WTC11 (cell line): Measurements from ENCODE around the gene GRM7. TPM values are rescaled to one million over a fixed set of nuclear protein-coding genes. Genes with fewer than 3 reads are reported as not detected.

ENCODE experiments used
- ATAC-seq: fragments of 200-7000 bp; cut with Tn5 transposase; 2 replicates; pipeline ENCODE4 v1.10.0; 2021; ENCODE audit warnings: mild to moderate bottlenecking, moderate library complexity
- CTCF ChIA-PET: fragments of 300-600 bp; sonication (Branson Sonifier 250); formaldehyde crosslinking; loops from one replicate; lab custom pipeline; 2021; ENCODE audit warnings: antibody characterized with exemption; lab: Charles Lee
- POLR2A ChIA-PET: fragments of 350-600 bp; sonication (Branson Sonifier 250); formaldehyde crosslinking; loops from one replicate; lab custom pipeline; 2021; ENCODE audit warnings: antibody characterized with exemption; lab: Charles Lee
- DNase-seq: peaks from one replicate; pipeline ENCODE4 v3.0.0; 2021; ENCODE audit warnings: low spot score
- H3K27ac Mint-ChIP-seq: 2 replicates; pipeline ENCODE4 v1.8.0; 2021; ENCODE audit warnings: mixed read lengths
- H3K27me3 Mint-ChIP-seq: 2 replicates; pipeline ENCODE4 v1.8.0; 2021; ENCODE audit warnings: low read depth, mild to moderate bottlenecking, moderate library complexity, mixed read lengths
- H3K36me3 Mint-ChIP-seq: 2 replicates; pipeline ENCODE4 v1.8.0; 2021; ENCODE audit warnings: mixed read lengths
- H3K4me1 Mint-ChIP-seq: 2 replicates; pipeline ENCODE4 v1.8.0; 2022; ENCODE audit warnings: mixed read lengths
- H3K4me3 Mint-ChIP-seq: 2 replicates; pipeline ENCODE4 v1.8.0; 2021; ENCODE audit warnings: mild to moderate bottlenecking, moderate library complexity, mixed read lengths
- H3K9me3 Mint-ChIP-seq: 2 replicates; pipeline ENCODE4 v1.8.0; 2021; ENCODE audit warnings: mixed read lengths
- AR ChIP-seq: fragments of 250-450 bp; sonication (Bioruptor Pico); IDR thresholded peaks from 2 replicates; pipeline ENCODE4 v1.9.0; 2021; ENCODE audit warnings: mild to moderate bottlenecking
- FOXP1 ChIP-seq: sonication (generic); formaldehyde crosslinking; IDR thresholded peaks from 2 replicates; pipeline ENCODE4 v1.8.0; 2022; ENCODE audit warnings: missing genetic modification reagents, mild to moderate bottlenecking, moderate library complexity, borderline replicate concordance
- FOXP4 ChIP-seq: sonication (generic); formaldehyde crosslinking; IDR thresholded peaks from 2 replicates; pipeline ENCODE4 v1.8.0; 2022; ENCODE audit warnings: mild to moderate bottlenecking, missing genetic modification reagents
- GRHL2 ChIP-seq: fragments of 250-450 bp; sonication (Bioruptor Pico); IDR thresholded peaks from 2 replicates; pipeline ENCODE4 v1.8.0; 2022; ENCODE audit warnings: mild to moderate bottlenecking, moderate library complexity; ENCODE audit not compliant: insufficient replicate concordance, severe bottlenecking
- NR3C1 ChIP-seq: sonication (generic); formaldehyde crosslinking; conservative IDR thresholded peaks from 2 replicates; pipeline ENCODE4 v1.8.1; 2023; ENCODE audit warnings: low read depth, mild to moderate bottlenecking, missing genetic modification reagents
- SMAD4 ChIP-seq: sonication (generic); formaldehyde crosslinking; IDR thresholded peaks from 2 replicates; pipeline ENCODE4 v1.8.0; 2022; ENCODE audit warnings: mild to moderate bottlenecking, missing genetic modification reagents
- TCF7 ChIP-seq: sonication (generic); formaldehyde crosslinking; IDR thresholded peaks from 2 replicates; pipeline ENCODE4 v1.8.0; 2022; ENCODE audit warnings: mild to moderate bottlenecking, low read depth, missing genetic modification reagents, moderate library complexity
- TEAD4 ChIP-seq: sonication (generic); formaldehyde crosslinking; IDR thresholded peaks from 2 replicates; pipeline ENCODE4 v1.8.0; 2022; ENCODE audit warnings: mild to moderate bottlenecking, missing genetic modification reagents
- ZNF416 ChIP-seq: fragments of 250-450 bp; sonication (Bioruptor Pico); IDR thresholded peaks from 2 replicates; pipeline ENCODE4 v1.9.0; 2021; ENCODE audit warnings: mild to moderate bottlenecking, inconsistent platforms
- ZNF671 ChIP-seq: fragments of 250-450 bp; sonication (Bioruptor Pico); IDR thresholded peaks from 2 replicates; pipeline ENCODE4 v1.8.0; 2021; ENCODE audit warnings: mild to moderate bottlenecking
- total RNA-seq: library from RNA; stranded (reverse); gene quantifications from 3 replicates; pipeline ENCODE4 v1.2.3, GENCODE V29; 2021
- TF ChIP-seq, protein P1 (sequence below): fragments of 250-450 bp; sonication (Bioruptor Pico); IDR thresholded peaks from 2 replicates; pipeline ENCODE4 v1.9.0; 2021; ENCODE audit warnings: mild to moderate bottlenecking, borderline replicate concordance
- TF ChIP-seq, protein P2 (sequence below): sonication (generic); formaldehyde crosslinking; IDR thresholded peaks from 2 replicates; pipeline ENCODE4 v1.8.1; 2022; ENCODE audit warnings: mild to moderate bottlenecking, missing genetic modification reagents, moderate library complexity, borderline replicate concordance
- TF ChIP-seq, protein P3 (sequence below): fragments of 250-450 bp; sonication (Bioruptor Pico); IDR thresholded peaks from 2 replicates; pipeline ENCODE4 v1.8.0; 2021; ENCODE audit warnings: mild to moderate bottlenecking
- TF ChIP-seq, protein P4 (sequence below): sonication (generic); formaldehyde crosslinking; conservative IDR thresholded peaks from 2 replicates; pipeline ENCODE4 v1.8.1; 2023; ENCODE audit warnings: mild to moderate bottlenecking, low read depth, missing genetic modification reagents, moderate library complexity

GRM7 gene
- total RNA-seq, 1 experiment from 2014 or later = 0.42 TPM

DNA sequence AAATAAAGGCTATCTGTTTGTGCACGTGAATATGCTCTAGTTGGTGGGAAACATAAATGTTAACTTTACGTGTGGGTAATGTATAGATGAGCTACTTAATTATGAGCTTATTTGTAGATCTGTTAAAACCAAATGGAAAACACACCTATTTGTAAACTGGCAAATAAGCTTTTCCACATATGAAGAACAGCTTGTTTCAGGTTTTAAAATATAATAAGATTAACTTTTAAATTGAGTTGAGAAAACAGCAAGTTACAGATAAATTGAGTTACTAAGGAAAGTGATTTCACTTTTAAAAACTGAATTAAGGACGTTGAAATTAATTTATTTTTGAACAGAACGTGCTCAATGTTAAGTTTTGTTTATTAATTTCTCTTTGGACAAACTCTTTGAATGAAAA, 140.5 kb downstream of the GRM7 start (continued):
- no peak for TF ChIP-seq SMAD4 (CRISPR knock-in tag)
- no peak for TF ChIP-seq FOXP1 (CRISPR knock-in tag)

DNA sequence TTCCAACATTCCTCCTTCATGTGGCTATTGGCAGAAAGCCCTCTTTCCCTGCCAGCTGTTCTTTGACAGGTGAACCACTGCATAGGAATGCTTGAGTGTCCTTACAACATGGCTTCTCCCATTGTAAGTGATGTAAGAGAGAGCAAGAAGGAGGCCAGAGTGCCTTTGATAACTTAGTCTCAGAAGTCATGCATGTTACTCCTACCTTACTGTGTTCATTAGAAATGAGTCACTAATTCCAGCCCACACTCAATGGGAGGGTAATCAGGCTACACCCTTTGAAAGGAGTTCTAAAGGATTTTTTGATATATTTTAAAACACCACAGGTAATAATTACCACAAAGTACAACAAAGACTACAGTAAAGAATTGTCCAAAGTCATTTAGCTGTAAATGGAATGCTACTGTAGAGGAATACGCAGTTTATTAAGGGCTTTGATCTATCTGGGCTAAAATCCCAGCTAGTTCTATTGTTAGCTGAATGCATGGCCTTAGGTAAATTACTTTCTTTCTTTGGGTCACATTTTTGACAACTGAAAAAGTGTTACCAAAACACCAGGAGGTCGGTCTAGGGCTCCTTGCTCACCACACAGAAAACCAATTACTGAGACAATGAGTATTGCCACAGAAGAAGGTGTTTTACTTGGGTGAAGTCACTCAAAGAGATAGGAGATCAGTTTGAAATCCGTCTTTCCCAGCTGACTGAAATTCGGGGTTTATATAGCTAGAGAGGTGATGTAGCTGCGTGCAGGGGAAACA, 154.9 kb downstream of the GRM7 start:
- no peaks in the 10 kb centered on the region for H3K27me3 Mint-ChIP-seq
- no peak overlapping the region for H3K4me3 Mint-ChIP-seq
- ATAC-seq (peak; percentile 43), DNase-seq (no peak)
- peaks cover 55% of the 10 kb centered on the region for H3K9me3 Mint-ChIP-seq
- H3K4me1 Mint-ChIP-seq = peaks cover 21% of the 10 kb centered on the region
- ChIA-PET POLR2A (no interaction called here), CTCF (no interaction called here)
- H3K36me3 Mint-ChIP-seq = peaks cover 15% of the 10 kb centered on the region
- H3K27ac Mint-ChIP-seq = no peak overlapping the region
- TF ChIP-seq, protein P1, sequence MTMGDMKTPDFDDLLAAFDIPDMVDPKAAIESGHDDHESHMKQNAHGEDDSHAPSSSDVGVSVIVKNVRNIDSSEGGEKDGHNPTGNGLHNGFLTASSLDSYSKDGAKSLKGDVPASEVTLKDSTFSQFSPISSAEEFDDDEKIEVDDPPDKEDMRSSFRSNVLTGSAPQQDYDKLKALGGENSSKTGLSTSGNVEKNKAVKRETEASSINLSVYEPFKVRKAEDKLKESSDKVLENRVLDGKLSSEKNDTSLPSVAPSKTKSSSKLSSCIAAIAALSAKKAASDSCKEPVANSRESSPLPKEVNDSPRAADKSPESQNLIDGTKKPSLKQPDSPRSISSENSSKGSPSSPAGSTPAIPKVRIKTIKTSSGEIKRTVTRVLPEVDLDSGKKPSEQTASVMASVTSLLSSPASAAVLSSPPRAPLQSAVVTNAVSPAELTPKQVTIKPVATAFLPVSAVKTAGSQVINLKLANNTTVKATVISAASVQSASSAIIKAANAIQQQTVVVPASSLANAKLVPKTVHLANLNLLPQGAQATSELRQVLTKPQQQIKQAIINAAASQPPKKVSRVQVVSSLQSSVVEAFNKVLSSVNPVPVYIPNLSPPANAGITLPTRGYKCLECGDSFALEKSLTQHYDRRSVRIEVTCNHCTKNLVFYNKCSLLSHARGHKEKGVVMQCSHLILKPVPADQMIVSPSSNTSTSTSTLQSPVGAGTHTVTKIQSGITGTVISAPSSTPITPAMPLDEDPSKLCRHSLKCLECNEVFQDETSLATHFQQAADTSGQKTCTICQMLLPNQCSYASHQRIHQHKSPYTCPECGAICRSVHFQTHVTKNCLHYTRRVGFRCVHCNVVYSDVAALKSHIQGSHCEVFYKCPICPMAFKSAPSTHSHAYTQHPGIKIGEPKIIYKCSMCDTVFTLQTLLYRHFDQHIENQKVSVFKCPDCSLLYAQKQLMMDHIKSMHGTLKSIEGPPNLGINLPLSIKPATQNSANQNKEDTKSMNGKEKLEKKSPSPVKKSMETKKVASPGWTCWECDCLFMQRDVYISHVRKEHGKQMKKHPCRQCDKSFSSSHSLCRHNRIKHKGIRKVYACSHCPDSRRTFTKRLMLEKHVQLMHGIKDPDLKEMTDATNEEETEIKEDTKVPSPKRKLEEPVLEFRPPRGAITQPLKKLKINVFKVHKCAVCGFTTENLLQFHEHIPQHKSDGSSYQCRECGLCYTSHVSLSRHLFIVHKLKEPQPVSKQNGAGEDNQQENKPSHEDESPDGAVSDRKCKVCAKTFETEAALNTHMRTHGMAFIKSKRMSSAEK (CRISPR knock-in tag) = no peak
- no peak for TF ChIP-seq FOXP4 (CRISPR knock-in tag)
- TF ChIP-seq, protein P2, sequence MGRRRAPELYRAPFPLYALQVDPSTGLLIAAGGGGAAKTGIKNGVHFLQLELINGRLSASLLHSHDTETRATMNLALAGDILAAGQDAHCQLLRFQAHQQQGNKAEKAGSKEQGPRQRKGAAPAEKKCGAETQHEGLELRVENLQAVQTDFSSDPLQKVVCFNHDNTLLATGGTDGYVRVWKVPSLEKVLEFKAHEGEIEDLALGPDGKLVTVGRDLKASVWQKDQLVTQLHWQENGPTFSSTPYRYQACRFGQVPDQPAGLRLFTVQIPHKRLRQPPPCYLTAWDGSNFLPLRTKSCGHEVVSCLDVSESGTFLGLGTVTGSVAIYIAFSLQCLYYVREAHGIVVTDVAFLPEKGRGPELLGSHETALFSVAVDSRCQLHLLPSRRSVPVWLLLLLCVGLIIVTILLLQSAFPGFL (CRISPR knock-in tag) = no peak
- no peak for TF ChIP-seq GRHL2
- TF ChIP-seq, all 79 proteins: peak for 0

DNA sequence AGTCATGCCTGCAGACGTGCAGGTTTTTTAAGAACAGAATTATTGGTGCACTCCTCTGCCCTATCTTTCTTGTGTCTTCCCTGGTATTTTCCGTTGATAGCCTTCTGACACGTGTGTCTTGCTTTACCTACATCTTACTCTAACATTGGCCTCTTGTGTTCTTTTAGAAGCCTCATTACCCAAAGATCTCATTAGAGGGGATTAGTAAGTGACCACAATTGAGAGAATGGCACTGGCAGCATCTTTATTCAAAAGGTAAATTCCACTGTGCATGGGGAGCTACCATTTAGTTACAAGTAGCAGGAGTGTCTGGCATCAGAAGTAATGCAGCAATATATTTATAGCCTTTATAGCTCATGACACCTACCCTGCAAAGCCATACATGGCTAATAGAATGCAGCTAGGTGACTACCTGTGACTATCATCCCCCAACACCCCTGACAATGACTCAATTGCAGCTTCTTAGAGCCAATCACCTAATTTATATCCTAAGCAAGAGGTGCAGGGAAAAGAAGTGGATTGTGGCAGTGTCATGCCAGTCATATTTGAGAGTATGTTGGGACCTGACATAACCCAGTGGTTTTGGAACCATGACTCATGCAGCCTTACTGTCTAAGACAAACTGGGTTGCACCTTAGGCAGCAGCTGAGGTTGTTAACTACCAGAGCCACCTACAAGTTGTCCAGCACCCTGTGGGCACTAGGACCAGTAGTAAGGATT, 164.8 kb downstream of the GRM7 start:
- ATAC-seq (no peak), DNase-seq (no peak)
- Mint-ChIP-seq H3K27me3 (no peaks in the 10 kb centered on the region; the same call in 1 of the 2 replicates), H3K9me3 (peaks cover 49% of the 10 kb centered on the region), H3K4me3 (no peak overlapping the region), H3K36me3 (peaks cover 8% of the 10 kb centered on the region), H3K4me1 (no peaks in the 10 kb centered on the region), H3K27ac (no peak overlapping the region)
- ChIA-PET CTCF (no interaction called here), POLR2A (no interaction called here)
- TF ChIP-seq TEAD4 (CRISPR knock-in tag) = no peak
- no peak for TF ChIP-seq ZNF671 (CRISPR knock-in tag)
- TF ChIP-seq, protein P3, sequence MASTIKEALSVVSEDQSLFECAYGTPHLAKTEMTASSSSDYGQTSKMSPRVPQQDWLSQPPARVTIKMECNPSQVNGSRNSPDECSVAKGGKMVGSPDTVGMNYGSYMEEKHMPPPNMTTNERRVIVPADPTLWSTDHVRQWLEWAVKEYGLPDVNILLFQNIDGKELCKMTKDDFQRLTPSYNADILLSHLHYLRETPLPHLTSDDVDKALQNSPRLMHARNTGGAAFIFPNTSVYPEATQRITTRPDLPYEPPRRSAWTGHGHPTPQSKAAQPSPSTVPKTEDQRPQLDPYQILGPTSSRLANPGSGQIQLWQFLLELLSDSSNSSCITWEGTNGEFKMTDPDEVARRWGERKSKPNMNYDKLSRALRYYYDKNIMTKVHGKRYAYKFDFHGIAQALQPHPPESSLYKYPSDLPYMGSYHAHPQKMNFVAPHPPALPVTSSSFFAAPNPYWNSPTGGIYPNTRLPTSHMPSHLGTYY (CRISPR knock-in tag) = no peak
- TF ChIP-seq SMAD4 (CRISPR knock-in tag) = no peak
- TF ChIP-seq, protein P4, sequence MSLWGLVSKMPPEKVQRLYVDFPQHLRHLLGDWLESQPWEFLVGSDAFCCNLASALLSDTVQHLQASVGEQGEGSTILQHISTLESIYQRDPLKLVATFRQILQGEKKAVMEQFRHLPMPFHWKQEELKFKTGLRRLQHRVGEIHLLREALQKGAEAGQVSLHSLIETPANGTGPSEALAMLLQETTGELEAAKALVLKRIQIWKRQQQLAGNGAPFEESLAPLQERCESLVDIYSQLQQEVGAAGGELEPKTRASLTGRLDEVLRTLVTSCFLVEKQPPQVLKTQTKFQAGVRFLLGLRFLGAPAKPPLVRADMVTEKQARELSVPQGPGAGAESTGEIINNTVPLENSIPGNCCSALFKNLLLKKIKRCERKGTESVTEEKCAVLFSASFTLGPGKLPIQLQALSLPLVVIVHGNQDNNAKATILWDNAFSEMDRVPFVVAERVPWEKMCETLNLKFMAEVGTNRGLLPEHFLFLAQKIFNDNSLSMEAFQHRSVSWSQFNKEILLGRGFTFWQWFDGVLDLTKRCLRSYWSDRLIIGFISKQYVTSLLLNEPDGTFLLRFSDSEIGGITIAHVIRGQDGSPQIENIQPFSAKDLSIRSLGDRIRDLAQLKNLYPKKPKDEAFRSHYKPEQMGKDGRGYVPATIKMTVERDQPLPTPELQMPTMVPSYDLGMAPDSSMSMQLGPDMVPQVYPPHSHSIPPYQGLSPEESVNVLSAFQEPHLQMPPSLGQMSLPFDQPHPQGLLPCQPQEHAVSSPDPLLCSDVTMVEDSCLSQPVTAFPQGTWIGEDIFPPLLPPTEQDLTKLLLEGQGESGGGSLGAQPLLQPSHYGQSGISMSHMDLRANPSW (CRISPR knock-in tag) = no peak
- no peak for TF ChIP-seq TCF7
- no peak for TF ChIP-seq ZNF416 (CRISPR knock-in tag)
- TF ChIP-seq NR3C1 = no peak
- no peak for TF ChIP-seq AR (CRISPR knock-in tag)
- TF ChIP-seq GRHL2 = no peak
